GM12892 (cell line): Measurements from ENCODE around the gene SLC26A3.

Experiments
- DNase-seq: peaks from one replicate; pipeline ENCODE4 v3.0.0; 2011; ENCODE audit not compliant: insufficient read length
- FAIRE-seq: peaks from 2 replicates; lab custom pipeline; 2011; peaks lifted over from hg19 to GRCh38; lab: Jason Lieb, UNC
- POLR2A ChIP-seq: IDR thresholded peaks from 2 replicates; pipeline ENCODE4 v1.6.1; 2011; ENCODE audit warnings: low read depth, low read length, control low read depth
- POLR2AphosphoS5 ChIP-seq: IDR thresholded peaks from 2 replicates; pipeline ENCODE4 v1.6.1; 2011; ENCODE audit warnings: low read depth, low read length, control low read depth
- TAF1 ChIP-seq: IDR thresholded peaks from 2 replicates; pipeline ENCODE4 v1.6.1; 2011; ENCODE audit warnings: low read depth, mild to moderate bottlenecking, control low read depth, low read length, borderline replicate concordance

SLC26A3 gene

GRCh38 chr7:107779647-107780099 is 23.4 kb downstream of the SLC26A3 start:
- FAIRE-seq, result no peak
- no peak for DNase-seq
- no peak for TF ChIP-seq POLR2A
- no peak for TF ChIP-seq TAF1
- TF ChIP-seq POLR2AphosphoS5, result no peak

GRCh38 chr7:107778283-107778682 is 24.7 kb downstream of the SLC26A3 start:
- TF ChIP-seq TAF1, result no peak
- TF ChIP-seq POLR2AphosphoS5, result no peak
- no peak for TF ChIP-seq POLR2A
- no peak for FAIRE-seq
- no peak for DNase-seq

- DNase-seq (no peak), FAIRE-seq (no peak)
- TF ChIP-seq TAF1 (no peak), POLR2A (no peak), POLR2AphosphoS5 (no peak)
Measured at GRCh38 chr7:107777702-107778101, 25.3 kb downstream of the SLC26A3 start.

- FAIRE-seq, result no peak
- no peak for DNase-seq
- TF ChIP-seq POLR2AphosphoS5, result no peak
- no peak for TF ChIP-seq POLR2A
- no peak for TF ChIP-seq TAF1
Measured at GRCh38 chr7:107773027-107773426, 30.0 kb downstream of the SLC26A3 start.

- TF ChIP-seq TAF1 (no peak), POLR2A (no peak), POLR2AphosphoS5 (no peak)
- DNase-seq (no peak), FAIRE-seq (no peak)
Measured at GRCh38 chr7:107768263-107768662, 34.8 kb downstream of the SLC26A3 start.

GRCh38 chr7:107767391-107767790 is 35.6 kb downstream of the SLC26A3 start:
- TF ChIP-seq POLR2A, result no peak
- no peak for TF ChIP-seq TAF1
- no peak for TF ChIP-seq POLR2AphosphoS5
- FAIRE-seq, result no peak
- no peak for DNase-seq

- DNase-seq (no peak), FAIRE-seq (no peak)
- no peak for TF ChIP-seq TAF1
- TF ChIP-seq POLR2AphosphoS5, result no peak; the same call in 1 of the 2 replicates
- TF ChIP-seq POLR2A, result no peak
Measured at GRCh38 chr7:107758667-107759066, 44.4 kb downstream of the SLC26A3 start.

GRCh38 chr7:107754642-107755041 is 48.4 kb downstream of the SLC26A3 start:
- no peak for FAIRE-seq
- TF ChIP-seq POLR2A (no peak), POLR2AphosphoS5 (no peak), TAF1 (no peak)
- no peak for DNase-seq

- no peak for FAIRE-seq
Measured at GRCh38 chr7:107751113-107751512, 51.9 kb downstream of the SLC26A3 start.

GRCh38 chr7:107746006-107746405 is 57.0 kb downstream of the SLC26A3 start:
- FAIRE-seq (no peak), DNase-seq (no peak)
- TF ChIP-seq POLR2A, result no peak

More at GRCh38 chr7:107751113-107751512, 51.9 kb downstream of the SLC26A3 start:
- TF ChIP-seq POLR2A, result no peak
- TF ChIP-seq POLR2AphosphoS5, result no peak
- no peak for TF ChIP-seq TAF1
- DNase-seq, result no peak

- 0 out of 2 replicates have a peak, but pooled peaks have one; percentile 15 for TF ChIP-seq TAF1
- TF ChIP-seq POLR2AphosphoS5, result no peak
- no peak for TF ChIP-seq POLR2A
- DNase-seq, result no peak
- no peak for FAIRE-seq
Measured at GRCh38 chr7:107744345-107744750, 58.7 kb downstream of the SLC26A3 start.

GRCh38 chr7:107743567-107744344 is 59.3 kb downstream of the SLC26A3 start, which contains the start of gene CBLL1:
Gene CBLL1 (plus strand): TSS chr7:107744142. CDS start chr7:107744164, 22 bp downstream.
- FAIRE-seq (peak; percentile 97), DNase-seq (peak; percentile 70)
- TF ChIP-seq POLR2AphosphoS5 (peak; percentile 79), POLR2A (peak; percentile 84), TAF1 (no peak; the same call in none of the 2 replicates)
